IMR-90 (cell line): ENCODE measurements around the gene MTF2. TPM values are rescaled to one million over a fixed set of nuclear protein-coding genes. Genes with fewer than 3 reads are reported as not detected.

Source experiments
- ATAC-seq: fragments of 200-7000 bp; cut with Tn5 transposase; 2 replicates; pipeline ENCODE4 v1.9.1; 2020; ENCODE audit warnings: low read depth, mild to moderate bottlenecking, moderate library complexity
- BruUV-seq: library from RNA; stranded (reverse); fragments of 400-500 nt; replicated peaks from 2 replicates; lab custom pipeline; 2021; lab: Mats Ljungman, UMichigan
- CTCF ChIA-PET: fragments of 300-600 bp; formaldehyde crosslinking; extraction: SDS; loops from one replicate; lab custom pipeline; 2021; ENCODE audit warnings: antibody characterized with exemption; lab: Yijun Ruan, JAX
- POLR2A ChIA-PET: fragments of 300-600 bp; sonication (Branson Sonifier 250); formaldehyde crosslinking; loops from one replicate; lab custom pipeline; 2022; ENCODE audit warnings: antibody characterized with exemption; ENCODE audit not compliant: unreplicated experiment; lab: Charles Lee
- DNase-seq: peaks from one replicate; pipeline ENCODE4 v3.0.0; 2013
- H2AFZ ChIP-seq: replicated peaks from 2 replicates; pipeline ENCODE3; 2013; ENCODE audit warnings: low read length, mild to moderate bottlenecking; ENCODE audit not compliant: poor library complexity
- H2AK5ac ChIP-seq: 2 replicates; pipeline ENCODE4 v1.6.1; 2013; ENCODE audit warnings: low read depth, low read length, inconsistent platforms
- H2AK9ac ChIP-seq: replicated peaks from 2 replicates; pipeline ENCODE3; 2013; ENCODE audit warnings: mild to moderate bottlenecking, low read depth, low read length, moderate library complexity; ENCODE audit not compliant: poor library complexity
- H2BK120ac ChIP-seq: 2 replicates; pipeline ENCODE4 v1.6.1; 2013; ENCODE audit warnings: low read depth, low read length, inconsistent platforms
- H2BK15ac ChIP-seq: 3 replicates; pipeline ENCODE4 v1.6.1; 2013; ENCODE audit warnings: low read depth, low read length, inconsistent platforms
- H2BK20ac ChIP-seq: 2 replicates; pipeline ENCODE4 v1.6.1; 2013; ENCODE audit warnings: low read depth, mild to moderate bottlenecking, inconsistent platforms, low read length, moderate library complexity
- H2BK5ac ChIP-seq: 2 replicates; pipeline ENCODE4 v1.6.1; 2013; ENCODE audit warnings: mild to moderate bottlenecking, low read depth, low read length, inconsistent platforms; ENCODE audit not compliant: poor library complexity, severe bottlenecking
- H3K14ac ChIP-seq: replicated peaks from 2 replicates; pipeline ENCODE4 v1.6.1; 2013; ENCODE audit warnings: low read depth, low read length, inconsistent platforms
- H3K18ac ChIP-seq: 2 replicates; pipeline ENCODE4 v1.6.1; 2013; ENCODE audit warnings: low read depth, low read length, control low read depth
- H3K23ac ChIP-seq: 2 replicates; pipeline ENCODE4 v1.6.1; 2013; ENCODE audit warnings: low read depth, low read length, inconsistent platforms
- H3K27ac ChIP-seq: 2 replicates; pipeline ENCODE4 v1.5.1; 2013; ENCODE audit warnings: mild to moderate bottlenecking, control low read depth, low read length; ENCODE audit not compliant: insufficient read depth
- H3K27me3 ChIP-seq: 2 replicates; pipeline ENCODE4 v1.6.1; 2013; ENCODE audit warnings: low read length; ENCODE audit not compliant: control insufficient read depth, insufficient read depth
- H3K36me3 ChIP-seq: 2 replicates; pipeline ENCODE4 v1.6.1; 2013; ENCODE audit warnings: low read length, mixed read lengths; ENCODE audit not compliant: control insufficient read depth, insufficient read depth
- H3K4ac ChIP-seq: 2 replicates; pipeline ENCODE4 v1.6.1; 2013; ENCODE audit warnings: low read depth, low read length, inconsistent platforms
- H3K4me1 ChIP-seq: 2 replicates; pipeline ENCODE4 v1.6.1; 2013; ENCODE audit warnings: low read length, mixed read lengths; ENCODE audit not compliant: control insufficient read depth, insufficient read depth
- H3K4me2 ChIP-seq: 2 replicates; pipeline ENCODE4 v1.6.1; 2013; ENCODE audit warnings: low read depth, mild to moderate bottlenecking, control low read depth, low read length, moderate library complexity
- H3K4me3 ChIP-seq: 2 replicates; pipeline ENCODE4 v1.5.1; 2013; ENCODE audit warnings: low read depth, mild to moderate bottlenecking, control low read depth, low read length, moderate library complexity; ENCODE audit not compliant: insufficient read depth
- H3K56ac ChIP-seq: 2 replicates; pipeline ENCODE4 v1.6.1; 2013; ENCODE audit warnings: low read length, inconsistent platforms; ENCODE audit not compliant: insufficient read depth; ENCODE audit errors: extremely low read depth
- H3K79me1 ChIP-seq, 2 experiments: 2 replicates each; pipeline ENCODE4 v1.6.1; 2013; ENCODE audit warnings: low read length in 2 of 2, inconsistent platforms in 1 of 2, low read depth in 1 of 2
- H3K9ac ChIP-seq: 2 replicates; pipeline ENCODE4 v1.6.1; 2013; ENCODE audit warnings: low read depth, low read length, control low read depth
- H3K9me1 ChIP-seq: 2 replicates; pipeline ENCODE4 v1.6.1; 2013; ENCODE audit warnings: low read length, inconsistent platforms; ENCODE audit not compliant: insufficient read depth
- H3K9me3 ChIP-seq: 2 replicates; pipeline ENCODE4 v1.6.1; 2013; ENCODE audit warnings: low read length; ENCODE audit not compliant: control insufficient read depth, insufficient read depth
- H4K20me1 ChIP-seq: 2 replicates; pipeline ENCODE4 v1.6.1; 2013; ENCODE audit warnings: low read length, inconsistent platforms; ENCODE audit not compliant: insufficient read depth
- H4K5ac ChIP-seq: 2 replicates; pipeline ENCODE4 v1.6.1; 2013; ENCODE audit warnings: mild to moderate bottlenecking, low read depth, low read length, control low read depth
- H4K8ac ChIP-seq, 2 experiments: 2 replicates each; pipeline ENCODE4 v1.6.1; 2013; ENCODE audit warnings: low read depth in 2 of 2, low read length in 2 of 2, control low read depth in 1 of 2, inconsistent platforms in 1 of 2
- H4K91ac ChIP-seq: 2 replicates; pipeline ENCODE4 v1.6.1; 2013; ENCODE audit warnings: low read depth, low read length, inconsistent platforms; ENCODE audit not compliant: insufficient read depth
- MAFK ChIP-seq: IDR thresholded peaks from 2 replicates; pipeline ENCODE4 v1.6.1; 2012; ENCODE audit warnings: low read depth, low read length, improper control_type of control experiment
- SMC3 ChIP-seq: fragments of 150-350 bp; IDR thresholded peaks from 2 replicates; pipeline ENCODE4 v1.6.1; 2016; ENCODE audit warnings: low read depth, mild to moderate bottlenecking, antibody characterized with exemption, low read length, moderate library complexity
- WGBS, 2 experiments: methylation state at CpG; one replicate each; pipeline versions ENCODE4 v1.1.5 to v1.1.7; 2013; ENCODE audit warnings: missing lambda C conversion rate in 2 of 2; ENCODE audit not compliant: insufficient read length in 1 of 2; ENCODE audit errors: extremely low coverage in 2 of 2; 5-methylcytosine and 5-hydroxymethylcytosine counted together
- dilution Hi-C: fragments of 300-500 bp; cut with HindIII; formaldehyde crosslinking; loops from one replicate; pipeline ENCODE4 v1.14.3; 2018; ENCODE audit warnings: low sequenced_read_pairs; ENCODE audit not compliant: unreplicated experiment
- in situ Hi-C: fragments of 300-500 bp; cut with MboI; formaldehyde crosslinking; loops from 3 replicates; pipeline ENCODE4 v1.14.3; 2019; ENCODE audit warnings: low sequenced_read_pairs, inconsistent platforms, mixed read lengths
- intact Hi-C: fragments of 100-400 bp; cut with micrococcal nuclease; formaldehyde crosslinking; loops from 2 replicates; pipeline ENCODE4 v1.10.0; 2022
- polyA plus RNA-seq, 3 experiments: library from polyadenylated mRNA; depleted of rRNA; stranded (reverse); fragments of >200 nt; gene quantifications; 2 replicates each; pipeline ENCODE4 v1.2.3, GENCODE V29; 2012; ENCODE audit warnings: low replicate concordance in 1 of 3
- total RNA-seq: library from RNA; depleted of rRNA; stranded (reverse); fragments of >200 nt; gene quantifications from 2 replicates; pipeline ENCODE4 v1.2.3, GENCODE V29; 2012

Gene MTF2
- total and polyA plus RNA-seq, 2 of the 4 experiments (the other 2 are of a cell fraction) = 10.6 to 39.8 TPM

GRCh38 chr1:93136445-93136844 is 57.4 kb downstream of the MTF2 start:
- H3K36me3 ChIP-seq = peaks cover 11% of the 10 kb centered on the region
- intact Hi-C loops = no loop called here
- CTCF ChIA-PET = no interaction called here

More at GRCh38 chr1:93136445-93136844, 57.4 kb downstream of the MTF2 start:
- DNase-seq (no peak), ATAC-seq (no peak)
- peaks cover 0 to 15% of the 10 kb centered on the region in 2 experiments; a peak in 3 of 4 replicates for H3K79me1 ChIP-seq
- no peak overlapping the region for H4K8ac ChIP-seq
- peaks cover 4% of the 10 kb centered on the region; the same call in 1 of the 2 replicates for H3K9me1 ChIP-seq
- H3K4ac ChIP-seq = no peak overlapping the region
- no peak overlapping the region for H2AK5ac ChIP-seq
- no peak overlapping the region for H3K56ac ChIP-seq
- dilution Hi-C loops = no loop called here
- H2BK15ac ChIP-seq = no peak overlapping the region
- no peak overlapping the region for H2BK120ac ChIP-seq
- H3K4me1 ChIP-seq = no peaks in the 10 kb centered on the region
- in situ Hi-C loops = no loop called here
- no peak overlapping the region for H4K5ac ChIP-seq
- H4K91ac ChIP-seq = no peak overlapping the region
- H3K23ac ChIP-seq = no peak overlapping the region
- no peak overlapping the region for H3K14ac ChIP-seq
- H3K9ac ChIP-seq = no peak overlapping the region
- H4K20me1 ChIP-seq = no peaks in the 10 kb centered on the region
- no peak overlapping the region for H2AK9ac ChIP-seq
- H2BK20ac ChIP-seq = no peak overlapping the region
- H2AFZ ChIP-seq = no peak overlapping the region
- H3K27ac ChIP-seq = no peak overlapping the region
- H3K9me3 ChIP-seq = no peaks in the 10 kb centered on the region
- no peak overlapping the region for H3K18ac ChIP-seq
- POLR2A ChIA-PET = no interaction called here
- H2BK5ac ChIP-seq = no peak overlapping the region
- WGBS, 2 experiments = 100% methylated on average over 2 of the region's 5 CpGs; no CpG with 5 or more reads in 1 of the 2 experiments
- TF ChIP-seq SMC3 = no peak
- TF ChIP-seq MAFK = 0 out of 2 replicates have a peak, but pooled peaks have one; percentile 28
- no TSS peak for BruUV-seq
- H3K4me2 ChIP-seq = no peak overlapping the region
- H3K27me3 ChIP-seq = no peaks in the 10 kb centered on the region
- H3K4me3 ChIP-seq = no peak overlapping the region
